K562 (cell line): Measurements from ENCODE around the gene ANKRD11. TPM values are rescaled to one million over a fixed set of nuclear protein-coding genes. Genes with fewer than 3 reads are reported as not detected.

Source experiments
- ATAC-seq: fragments of 200-7000 bp; cut with Tn5 transposase; 3 replicates; pipeline ENCODE4 v1.9.1; 2020; ENCODE audit warnings: moderate library complexity
- BruUV-seq: library from RNA; stranded (reverse); fragments of 400-500 nt; replicated peaks from 2 replicates; lab custom pipeline; 2021; lab: Mats Ljungman, UMichigan
- CTCF ChIA-PET: fragments of 300-600 bp; formaldehyde crosslinking; extraction: SDS; loops from one replicate; lab custom pipeline; 2021; ENCODE audit warnings: low intra/inter-chr PET ratio; lab: Yijun Ruan, JAX
- POLR2A ChIA-PET: fragments of 300-600, 350-650 bp; sonication (Branson Sonifier 250); formaldehyde crosslinking; extraction: SDS; loops from one replicate; lab custom pipeline; 2021; ENCODE audit warnings: antibody characterized with exemption, inconsistent platforms; lab: Yijun Ruan, JAX
- DNase-seq, 4 experiments: peaks; one replicate each; pipeline versions ENCODE4 v3.0.0 to v3.0.0-alpha.2; 2011 to 2018; ENCODE audit warnings: low spot score in 3 of 4, mixed read lengths in 3 of 4; ENCODE audit errors: extremely low read depth in 1 of 4
- FAIRE-seq: peaks from 2 replicates; lab custom pipeline; 2011; peaks lifted over from hg19 to GRCh38; lab: Jason Lieb, UNC
- H2AFZ ChIP-seq: 2 replicates; pipeline ENCODE4 v1.6.0; 2011; ENCODE audit warnings: low read depth, low read length, control low read depth, inconsistent platforms
- H3K27ac ChIP-seq: fragments of 200-600 bp; 3 replicates; pipeline ENCODE4 v1.8.0; 2011; ENCODE audit warnings: low read depth, mild to moderate bottlenecking, control low read depth, inconsistent platforms, low read length, moderate library complexity, mixed read lengths; ENCODE audit errors: extremely low read depth
- H3K27me3 ChIP-seq, 2 experiments: fragments of 300-600 bp in 1 of 2; 2 replicates in 1 of 2; 3 replicates in 1 of 2; pipeline versions ENCODE4 v1.6.0 to v1.8.0; 2011; ENCODE audit warnings: inconsistent platforms in 2 of 2, low read length in 2 of 2, mild to moderate bottlenecking in 1 of 2, mixed read lengths in 1 of 2, moderate library complexity in 1 of 2; ENCODE audit not compliant: control insufficient read depth in 2 of 2, insufficient read depth in 2 of 2
- H3K36me3 ChIP-seq: fragments of 300-600 bp; 3 replicates; pipeline ENCODE4 v1.8.0; 2011; ENCODE audit warnings: mild to moderate bottlenecking, low read length, inconsistent platforms; ENCODE audit not compliant: control insufficient read depth, insufficient read depth
- H3K4me1 ChIP-seq, 2 experiments: fragments of 200-600 bp in 1 of 2; replicated peaks in 1 of 2; 2 replicates in 1 of 2; 3 replicates in 1 of 2; pipeline versions ENCODE4 v1.5.1 to v1.8.0; 2011; ENCODE audit warnings: inconsistent platforms in 2 of 2, low read length in 2 of 2, mild to moderate bottlenecking in 1 of 2, mixed read lengths in 1 of 2, moderate library complexity in 1 of 2; ENCODE audit not compliant: control insufficient read depth in 2 of 2, insufficient read depth in 2 of 2
- H3K4me2 ChIP-seq: 2 replicates; pipeline ENCODE4 v1.6.1; 2011; ENCODE audit warnings: low read length, control low read depth, inconsistent platforms, mixed read lengths; ENCODE audit not compliant: insufficient read depth
- H3K4me3 ChIP-seq: fragments of 200-600 bp; sonication (generic), shearing (Covaris generic); 2 replicates; pipeline ENCODE4 v1.5.1; 2016; ENCODE audit warnings: control low read depth, inconsistent platforms
- H3K79me2 ChIP-seq: fragments of 200-600 bp; 3 replicates; pipeline ENCODE4 v1.8.0; 2011; ENCODE audit warnings: low read length, inconsistent platforms; ENCODE audit not compliant: control insufficient read depth, insufficient read depth
- H3K9ac ChIP-seq, 2 experiments: 2 replicates each; pipeline versions ENCODE4 v1.6.0 to v1.6.1; 2011; ENCODE audit warnings: low read depth in 2 of 2, low read length in 2 of 2, control low read depth in 1 of 2, inconsistent platforms in 1 of 2, mild to moderate bottlenecking in 1 of 2, mixed read lengths in 1 of 2; ENCODE audit not compliant: insufficient read depth in 1 of 2
- H3K9me1 ChIP-seq: one replicate; pipeline ENCODE4 v1.6.0; 2011; ENCODE audit warnings: inconsistent platforms, mild to moderate bottlenecking, low read length, moderate library complexity; ENCODE audit not compliant: control insufficient read depth, insufficient read depth
- H3K9me3 ChIP-seq: replicated peaks from 2 replicates; pipeline ENCODE4 v1.5.1; 2011; ENCODE audit warnings: low read depth, low read length, inconsistent platforms; ENCODE audit not compliant: control insufficient read depth, insufficient read depth
- H4K20me1 ChIP-seq: replicated peaks from 2 replicates; pipeline ENCODE4 v1.6.1; 2011; ENCODE audit warnings: low read length, inconsistent platforms, mixed read lengths; ENCODE audit not compliant: control insufficient read depth, insufficient read depth
- MCM2 ChIP-seq: fragments of 450-650 bp; IDR thresholded peaks from 2 replicates; pipeline ENCODE4 v1.6.1; 2017; ENCODE audit warnings: low read depth, mild to moderate bottlenecking
- NCOA4 ChIP-seq: fragments of 450-650 bp; IDR thresholded peaks from 2 replicates; pipeline ENCODE4 v1.6.1; 2018; ENCODE audit warnings: mild to moderate bottlenecking; ENCODE audit not compliant: partially characterized antibody
- RBM22 ChIP-seq: fragments of 200-400 bp; formaldehyde crosslinking; IDR thresholded peaks from 2 replicates; pipeline ENCODE4 v1.6.1; 2018; ENCODE audit warnings: low read length, low read depth; ENCODE audit not compliant: poor library complexity, severe bottlenecking
- SAP30 ChIP-seq: fragments of 200-600 bp; sonication (generic); IDR thresholded peaks from 2 replicates; pipeline ENCODE4 v1.6.1; 2012; ENCODE audit warnings: borderline replicate concordance, low read depth, mild to moderate bottlenecking, moderate library complexity, low read length, control low read depth, inconsistent platforms; ENCODE audit not compliant: insufficient read depth, poor library complexity, severe bottlenecking
- U2AF2 ChIP-seq: fragments of 200-400 bp; formaldehyde crosslinking; optimal IDR thresholded peaks from 2 replicates; pipeline ENCODE3; 2017; ENCODE audit warnings: low read depth, mild to moderate bottlenecking, low read length
- ZNF134 ChIP-seq: fragments of 250-450 bp; sonication (Bioruptor Pico); conservative IDR thresholded peaks from 2 replicates; pipeline ENCODE4 v1.4.0; 2020
- ZNF282 ChIP-seq: sonication (generic); formaldehyde crosslinking; IDR thresholded peaks from 2 replicates; pipeline ENCODE4 v1.8.1; 2023; ENCODE audit warnings: missing genetic modification reagents
- WGBS: fragments of 100-300 bp; shearing (Covaris generic); methylation state at CpG from one replicate; pipeline ENCODE4 v1.1.6; 2016; ENCODE audit warnings: low coverage, mixed read lengths; ENCODE audit not compliant: insufficient coverage; ENCODE audit errors: missing lambda C conversion rate; 5-methylcytosine and 5-hydroxymethylcytosine counted together
- in situ Hi-C: fragments of 300-500 bp; cut with MboI; formaldehyde crosslinking; loops from 4 replicates; pipeline ENCODE4 v1.15.0; 2018; ENCODE audit warnings: inconsistent platforms, mixed read lengths
- intact Hi-C: fragments of 100-400 bp; cut with micrococcal nuclease; formaldehyde crosslinking; loops from 2 replicates; pipeline ENCODE4 v1.14.2; 2022
- polyA plus RNA-seq, 8 experiments: library from polyadenylated mRNA; depleted of rRNA in 4 of 8; stranded (reverse) in 5 of 8; unstranded in 3 of 8; fragments of >200 nt; fragmentation: Nextera tagmentation in 2 of 8; fragmentation: Illumina TruSeq in 1 of 8; extraction: Ambion mirVana in 2 of 8; extraction: Trizol in 1 of 8; gene quantifications; 2 replicates each; pipeline versions ENCODE4 v1.2.1 to v1.2.3, GENCODE V29; 2011 to 2014; ENCODE audit warnings: inconsistent platforms in 1 of 8, missing spikeins in 1 of 8
- total RNA-seq, 7 experiments: library from RNA; depleted of rRNA in 6 of 7; stranded (reverse); fragments of >200 nt in 6 of 7; fragmentation: Illumina TruSeq in 2 of 7; extraction: Trizol in 2 of 7; gene quantifications; 2 replicates each; pipeline versions ENCODE4 v1.2.1 to v1.2.3, GENCODE V29; 2011 to 2021; ENCODE audit warnings: low replicate concordance in 1 of 7
- TF ChIP-seq, protein P1 (sequence below): sonication (generic); formaldehyde crosslinking; IDR thresholded peaks from 2 replicates; pipeline ENCODE4 v1.8.0; 2022; ENCODE audit warnings: mild to moderate bottlenecking, missing genetic modification reagents, borderline replicate concordance

ANKRD11 gene
- total and polyA plus RNA-seq, 9 of the 15 experiments (the other 6 are each of a cell fraction or from before 2014, with no cell fraction given) = 4.7 to 126 (median 31.7) TPM

DNA sequence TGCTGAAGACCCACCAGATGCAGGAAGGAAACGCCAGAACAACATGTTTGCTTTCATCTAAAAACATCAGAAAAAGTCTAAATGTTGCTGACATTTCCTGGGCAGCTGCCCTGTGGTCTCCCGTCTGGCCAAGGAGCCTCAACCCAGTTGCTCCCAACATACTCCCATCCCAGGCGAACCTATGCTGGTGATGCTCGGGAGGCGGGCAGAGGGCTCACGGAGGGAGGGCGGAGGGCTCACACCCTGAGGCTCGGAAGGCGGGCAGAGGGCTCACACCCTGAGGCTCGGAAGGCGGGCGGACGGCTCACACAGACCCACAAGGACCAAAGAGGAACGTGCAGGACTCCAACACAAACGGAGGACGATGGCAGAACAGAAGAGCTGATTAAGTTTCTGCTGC, 135.4 kb downstream of the ANKRD11 start:
- POLR2A ChIA-PET = no interaction called here
- FAIRE-seq = no peak
- Histone ChIP-seq H3K9ac (no peak overlapping the region), H3K27me3 (no peaks in the 10 kb centered on the region), H3K79me2 (peaks cover 96% of the 10 kb centered on the region), H3K4me3 (no peak overlapping the region), H3K36me3 (peaks cover 61% of the 10 kb centered on the region; the same call in 2 of the 3 replicates), H4K20me1 (peaks cover 93% of the 10 kb centered on the region), H3K4me2 (no peak overlapping the region), H3K9me1 (peaks cover 35% of the 10 kb centered on the region), H3K4me1 (peaks cover 43 to 54% of the 10 kb centered on the region in 2 experiments), H2AFZ (no peak overlapping the region), H3K9me3 (no peaks in the 10 kb centered on the region), H3K27ac (no peak overlapping the region)
- 95% methylated on average over 11 of the region's 16 CpGs for WGBS
- CTCF ChIA-PET = no interaction called here
- intact Hi-C loops = no loop called here
- no TSS peak for BruUV-seq
- no peak for DNase-seq
- ATAC-seq = no peak
- in situ Hi-C loops = no loop called here
- TF ChIP-seq ZNF134 (CRISPR knock-in tag) = no peak
- TF ChIP-seq SAP30 = no peak
- no peak for TF ChIP-seq MCM2
- peak; percentile 86 for TF ChIP-seq RBM22
- TF ChIP-seq U2AF2 = no peak
- TF ChIP-seq NCOA4 = no peak
- TF ChIP-seq, protein P1, sequence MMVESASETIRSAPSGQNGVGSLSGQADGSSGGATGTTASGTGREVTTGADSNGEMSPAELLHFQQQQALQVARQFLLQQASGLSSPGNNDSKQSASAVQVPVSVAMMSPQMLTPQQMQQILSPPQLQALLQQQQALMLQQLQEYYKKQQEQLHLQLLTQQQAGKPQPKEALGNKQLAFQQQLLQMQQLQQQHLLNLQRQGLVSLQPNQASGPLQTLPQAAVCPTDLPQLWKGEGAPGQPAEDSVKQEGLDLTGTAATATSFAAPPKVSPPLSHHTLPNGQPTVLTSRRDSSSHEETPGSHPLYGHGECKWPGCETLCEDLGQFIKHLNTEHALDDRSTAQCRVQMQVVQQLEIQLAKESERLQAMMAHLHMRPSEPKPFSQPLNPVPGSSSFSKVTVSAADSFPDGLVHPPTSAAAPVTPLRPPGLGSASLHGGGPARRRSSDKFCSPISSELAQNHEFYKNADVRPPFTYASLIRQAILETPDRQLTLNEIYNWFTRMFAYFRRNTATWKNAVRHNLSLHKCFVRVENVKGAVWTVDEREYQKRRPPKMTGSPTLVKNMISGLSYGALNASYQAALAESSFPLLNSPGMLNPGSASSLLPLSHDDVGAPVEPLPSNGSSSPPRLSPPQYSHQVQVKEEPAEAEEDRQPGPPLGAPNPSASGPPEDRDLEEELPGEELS (CRISPR knock-in tag) = no peak
- TF ChIP-seq ZNF282 = 0 out of 2 replicates have a peak, but pooled peaks have one; percentile 40
